GM18867 (cell line): ENCODE data around the gene CRYBG1.

ENCODE experiments used
- ATAC-seq: cut with Tn5 transposase; IDR thresholded peaks from one replicate; pipeline ENCODE4 v1.9.1; 2021; ENCODE audit warnings: mild to moderate bottlenecking, moderate library complexity; ENCODE audit not compliant: unreplicated experiment

The CRYBG1 gene

DNA sequence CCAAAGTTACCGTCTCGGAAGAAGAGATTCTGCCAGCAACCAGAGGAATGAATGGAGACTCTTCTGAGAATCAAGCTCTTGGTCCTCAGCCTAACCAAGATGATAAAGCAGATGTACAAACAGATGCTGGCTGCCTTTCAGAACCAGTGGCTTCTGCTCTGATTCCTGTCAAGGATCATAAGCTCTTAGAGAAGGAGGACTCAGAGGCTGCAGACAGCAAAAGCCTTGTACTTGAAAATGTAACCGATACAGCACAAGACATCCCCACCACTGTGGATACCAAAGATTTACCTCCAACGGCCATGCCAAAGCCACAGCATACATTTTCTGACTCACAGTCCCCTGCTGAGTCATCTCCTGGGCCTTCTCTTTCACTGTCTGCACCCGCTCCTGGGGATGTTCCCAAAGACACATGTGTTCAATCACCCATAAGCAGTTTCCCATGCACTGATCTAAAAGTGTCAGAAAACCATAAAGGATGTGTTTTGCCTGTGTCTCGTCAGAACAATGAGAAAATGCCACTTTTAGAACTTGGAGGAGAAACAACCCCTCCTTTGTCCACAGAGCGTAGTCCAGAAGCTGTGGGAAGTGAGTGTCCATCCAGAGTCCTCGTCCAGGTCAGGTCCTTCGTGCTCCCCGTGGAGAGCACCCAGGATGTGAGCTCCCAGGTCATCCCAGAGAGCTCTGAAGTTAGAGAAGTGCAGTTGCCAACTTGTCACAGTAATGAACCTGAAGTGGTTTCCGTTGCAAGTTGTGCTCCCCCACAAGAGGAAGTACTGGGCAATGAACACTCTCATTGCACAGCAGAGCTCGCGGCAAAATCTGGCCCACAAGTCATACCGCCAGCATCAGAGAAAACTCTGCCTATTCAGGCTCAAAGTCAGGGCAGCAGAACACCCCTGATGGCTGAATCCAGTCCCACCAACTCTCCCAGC, 159.2 kb downstream of the CRYBG1 start:
- ATAC-seq: peak; percentile 47

DNA sequence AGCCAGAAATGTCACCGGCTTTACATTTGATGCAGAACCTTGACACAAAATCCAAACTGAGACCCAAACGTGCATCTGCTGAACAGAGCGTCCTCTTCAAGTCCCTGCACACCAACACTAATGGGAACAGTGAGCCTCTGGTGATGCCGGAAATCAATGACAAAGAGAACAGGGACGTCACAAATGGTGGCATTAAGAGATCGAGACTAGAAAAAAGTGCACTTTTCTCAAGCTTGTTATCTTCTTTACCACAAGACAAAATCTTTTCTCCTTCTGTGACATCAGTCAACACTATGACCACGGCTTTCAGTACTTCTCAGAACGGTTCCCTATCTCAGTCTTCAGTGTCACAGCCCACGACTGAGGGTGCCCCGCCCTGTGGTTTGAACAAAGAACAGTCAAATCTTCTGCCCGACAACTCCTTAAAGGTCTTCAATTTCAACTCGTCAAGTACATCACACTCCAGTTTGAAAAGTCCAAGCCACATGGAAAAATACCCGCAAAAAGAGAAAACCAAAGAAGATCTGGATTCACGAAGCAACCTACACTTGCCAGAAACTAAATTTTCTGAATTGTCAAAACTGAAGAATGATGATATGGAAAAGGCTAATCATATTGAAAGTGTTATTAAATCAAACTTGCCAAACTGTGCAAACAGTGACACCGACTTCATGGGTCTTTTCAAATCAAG, 160.3 kb downstream of the CRYBG1 start:
- ATAC-seq: peak; percentile 68

DNA sequence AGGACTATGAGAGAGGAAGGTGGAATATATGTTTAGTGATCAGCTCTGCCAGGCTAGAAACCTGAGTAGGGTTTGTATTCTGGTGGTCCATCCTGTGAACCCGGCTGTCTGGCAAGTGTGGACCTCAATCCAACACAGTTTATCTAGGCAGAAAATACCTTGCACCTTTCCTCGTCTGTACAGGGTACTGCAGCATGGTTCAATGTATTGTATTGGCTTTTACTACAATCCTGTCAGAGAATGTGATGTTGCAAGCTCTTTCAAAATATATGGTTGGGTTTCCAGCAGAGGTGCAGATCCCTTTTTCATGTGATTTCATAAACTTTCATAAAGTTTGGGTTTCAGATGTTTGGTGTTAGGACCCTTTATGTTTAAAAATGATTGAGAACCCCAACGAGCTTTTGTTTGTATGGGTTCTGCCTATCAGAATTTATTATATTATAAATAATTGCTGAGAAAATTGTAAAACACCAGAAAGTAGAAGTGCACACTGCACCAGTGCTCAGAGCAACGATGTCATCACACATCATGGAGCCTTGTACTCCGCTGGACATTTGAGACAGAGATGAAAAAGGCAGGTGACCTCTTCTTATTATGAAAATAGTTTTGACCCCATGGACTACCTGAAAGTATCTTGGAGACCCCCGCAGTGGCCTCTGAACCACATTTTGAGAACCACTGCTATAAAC, 162.2 kb downstream of the CRYBG1 start:
- ATAC-seq: no peak

DNA sequence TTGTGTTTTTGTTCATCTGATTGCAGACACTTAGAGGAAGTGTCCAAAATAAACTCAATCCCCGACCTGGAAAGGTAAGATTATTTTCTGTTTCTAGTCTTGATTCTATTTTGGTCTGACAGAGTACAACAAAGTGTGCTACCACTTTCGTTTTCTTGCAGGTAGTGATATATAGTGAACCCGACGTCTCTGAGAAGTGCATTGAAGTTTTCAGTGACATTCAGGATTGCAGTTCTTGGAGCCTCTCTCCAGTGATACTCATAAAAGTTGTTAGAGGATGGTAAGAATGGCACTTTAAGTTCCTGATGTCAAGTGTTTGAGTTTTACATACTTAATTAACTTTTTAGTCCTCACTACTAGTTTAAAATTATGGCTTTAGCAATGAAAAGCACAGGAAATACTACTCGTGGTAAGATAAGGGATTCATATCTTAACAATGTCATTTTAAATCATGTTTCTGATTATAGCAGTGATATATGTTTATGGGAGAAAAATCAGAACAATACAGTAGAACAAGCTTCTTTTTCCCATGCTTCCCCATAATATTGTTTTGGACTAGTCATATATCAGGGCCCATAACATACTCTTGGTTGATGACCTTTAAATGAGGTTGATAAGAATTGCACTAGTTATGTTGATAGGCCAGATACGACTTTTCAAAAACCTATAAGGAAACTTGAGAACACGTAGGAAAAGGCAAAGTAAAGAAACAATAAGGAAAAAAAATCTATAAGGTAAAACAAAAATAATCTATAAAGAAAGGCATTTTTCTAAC, 164.8 kb downstream of the CRYBG1 start:
- ATAC-seq: peak; percentile 42

DNA sequence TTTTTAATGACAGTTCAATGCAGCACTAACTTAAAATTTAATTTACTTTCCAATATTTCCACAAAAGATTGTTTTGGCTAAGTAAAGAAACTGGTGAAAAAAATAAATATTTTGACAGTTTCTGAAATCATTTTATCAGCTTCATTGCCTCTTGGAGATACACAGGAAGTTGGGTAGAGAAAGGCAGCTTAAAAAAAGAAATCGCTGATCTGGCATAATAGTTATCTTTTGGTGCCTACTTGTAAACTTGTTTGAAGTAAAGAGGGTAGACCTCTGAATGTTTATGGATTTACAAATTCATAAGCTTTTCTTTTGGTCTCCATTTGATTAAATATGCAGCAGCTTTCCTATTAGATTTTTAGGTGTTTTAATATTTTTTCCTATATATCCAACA, 165.4 kb downstream of the CRYBG1 start:
- no peak for ATAC-seq

DNA sequence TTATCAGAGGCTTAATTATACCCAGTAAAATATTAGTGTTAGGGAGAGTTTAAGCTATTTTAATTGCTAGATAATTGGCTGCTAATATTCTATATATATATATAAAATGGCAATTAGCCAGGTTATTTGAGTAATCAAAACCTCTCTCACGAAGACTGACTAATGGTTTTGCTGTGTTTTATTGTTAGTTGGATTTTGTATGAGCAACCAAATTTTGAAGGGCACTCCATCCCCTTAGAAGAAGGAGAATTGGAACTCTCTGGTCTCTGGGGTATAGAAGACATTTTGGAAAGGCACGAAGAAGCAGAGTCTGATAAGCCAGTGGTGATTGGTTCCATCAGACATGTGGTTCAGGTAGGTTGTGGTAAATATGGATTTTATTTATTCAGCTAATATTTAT, 166.6 kb downstream of the CRYBG1 start:
- no peak for ATAC-seq

DNA sequence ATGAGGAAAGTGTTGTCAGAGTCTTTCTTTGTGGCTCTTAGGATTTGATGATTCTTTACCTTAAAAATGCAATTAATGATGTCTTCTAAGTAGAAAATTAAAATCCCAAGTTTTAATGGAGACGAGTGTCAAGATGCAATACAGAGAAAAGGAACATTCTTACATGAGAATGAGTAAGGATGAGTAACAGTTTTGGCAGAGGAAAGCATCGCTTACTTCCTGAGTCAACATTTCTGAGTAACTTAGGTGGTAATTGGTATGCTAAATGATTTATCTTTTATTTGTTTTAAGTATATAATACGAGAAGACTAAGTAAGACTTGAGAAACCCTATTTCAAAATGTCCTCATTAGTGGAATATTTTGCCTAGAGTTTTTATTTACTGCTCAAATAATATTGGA, 167.5 kb downstream of the CRYBG1 start:
- ATAC-seq: no peak

DNA sequence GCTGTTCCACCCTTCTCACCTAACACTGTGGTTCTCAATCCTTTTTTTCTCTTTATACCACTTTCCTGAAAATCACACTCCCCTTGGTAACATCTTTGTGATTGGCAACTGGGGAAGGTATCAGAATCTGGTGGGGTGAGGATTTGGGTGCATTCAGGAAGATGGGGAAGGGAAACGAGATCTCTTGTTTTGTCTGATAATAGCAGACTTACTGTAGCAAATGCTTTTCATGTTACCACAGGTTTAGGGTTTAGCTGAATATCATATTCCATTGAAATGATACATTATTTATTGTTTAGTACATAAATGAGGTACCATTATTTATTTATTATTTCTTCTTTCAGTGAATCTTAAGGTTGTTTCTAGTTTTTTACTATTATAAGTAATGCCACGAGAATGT, 168.0 kb downstream of the CRYBG1 start:
- no peak for ATAC-seq

DNA sequence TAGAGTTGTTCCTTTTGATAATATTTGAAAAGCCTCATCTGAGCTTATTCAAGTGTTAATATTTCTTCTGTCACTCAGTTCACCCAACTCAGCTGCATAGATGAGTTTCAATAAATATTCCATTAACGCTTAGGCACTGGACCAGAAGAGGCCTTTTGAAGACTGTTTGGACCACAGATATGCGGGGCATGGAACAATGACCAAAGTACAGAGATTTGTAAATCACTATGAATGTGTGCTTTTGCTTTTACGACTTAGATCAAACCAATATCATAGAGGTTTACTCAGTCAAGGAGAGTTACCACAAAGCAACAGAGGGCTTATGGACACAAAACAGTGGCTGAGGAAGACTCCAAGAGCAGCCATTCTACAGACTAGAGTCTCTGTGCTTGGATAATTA, 168.9 kb downstream of the CRYBG1 start:
- no peak for ATAC-seq

DNA sequence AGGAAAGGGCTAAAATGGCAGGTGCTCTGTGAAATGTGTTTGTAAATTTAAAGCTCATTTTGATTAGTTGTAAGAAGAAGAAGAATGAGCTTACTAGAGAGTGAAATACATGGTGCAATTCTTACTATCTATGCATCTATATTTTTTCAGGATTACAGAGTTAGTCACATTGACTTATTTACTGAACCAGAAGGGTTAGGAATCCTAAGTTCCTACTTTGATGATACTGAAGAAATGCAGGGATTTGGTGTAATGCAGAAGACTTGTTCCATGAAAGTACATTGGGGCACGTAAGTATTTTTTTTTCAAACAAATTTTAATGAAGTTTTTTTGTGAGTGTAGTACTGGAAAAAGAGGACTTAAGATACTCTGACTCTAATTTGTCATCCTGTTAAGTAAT, 169.5 kb downstream of the CRYBG1 start:
- ATAC-seq: no peak

DNA sequence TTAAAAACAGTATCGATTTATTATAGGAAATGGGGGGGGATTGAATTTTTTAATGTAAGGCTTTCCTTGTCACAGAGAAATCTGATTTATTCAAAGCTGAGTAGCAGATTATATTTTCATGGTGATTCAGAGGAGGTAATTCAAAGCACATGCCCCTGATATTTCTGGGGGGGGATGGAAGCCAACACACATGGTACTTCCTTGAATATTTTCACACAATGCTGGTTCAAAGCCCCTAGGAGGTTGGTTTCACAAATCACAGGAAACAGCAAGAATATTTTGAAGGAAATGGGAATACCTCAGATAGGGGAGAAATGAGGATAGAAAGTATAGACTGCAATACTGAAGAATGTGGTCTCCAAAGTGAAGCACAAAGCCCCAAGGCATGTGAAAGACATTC, 170.0 kb downstream of the CRYBG1 start:
- ATAC-seq: no peak

DNA sequence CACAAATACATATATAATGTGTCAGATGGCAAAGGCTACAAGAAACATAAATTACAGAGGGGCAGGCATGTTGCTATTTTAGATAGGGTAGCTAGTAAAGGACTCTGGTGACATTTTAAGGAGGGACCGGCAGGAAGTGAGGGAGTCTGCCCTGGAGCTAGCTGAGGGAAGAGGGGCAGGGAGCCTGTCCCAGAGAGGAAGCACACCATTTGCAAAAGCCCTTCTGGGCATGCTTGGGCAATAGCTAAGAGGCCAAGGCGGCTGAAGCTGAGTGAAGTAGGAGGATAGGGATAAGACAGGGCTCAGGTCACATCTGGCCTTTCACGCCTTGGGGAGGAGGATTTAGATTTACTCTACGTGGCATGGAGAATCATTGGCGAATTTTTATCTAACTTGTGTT, 172.5 kb downstream of the CRYBG1 start:
- no peak for ATAC-seq

DNA sequence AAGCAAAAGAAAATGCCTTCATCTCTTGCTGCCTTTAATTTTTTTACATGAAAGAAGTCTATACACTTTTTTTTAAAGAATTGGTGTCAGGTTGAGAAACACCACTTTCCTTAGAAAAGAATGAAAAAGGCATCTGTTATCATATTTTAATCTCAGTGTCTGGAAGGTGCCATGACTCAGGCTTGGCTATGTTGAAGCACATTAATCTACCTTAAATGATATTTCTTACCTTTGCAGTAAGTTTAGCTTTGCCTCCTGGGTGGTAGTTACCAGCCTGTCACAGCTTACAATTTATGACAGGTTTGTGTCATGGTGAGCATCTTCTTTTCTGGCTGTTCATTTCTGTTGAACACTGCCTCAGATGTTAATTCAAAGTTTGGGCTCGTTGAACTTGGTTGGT, 173.5 kb downstream of the CRYBG1 start:
- ATAC-seq: no peak

DNA sequence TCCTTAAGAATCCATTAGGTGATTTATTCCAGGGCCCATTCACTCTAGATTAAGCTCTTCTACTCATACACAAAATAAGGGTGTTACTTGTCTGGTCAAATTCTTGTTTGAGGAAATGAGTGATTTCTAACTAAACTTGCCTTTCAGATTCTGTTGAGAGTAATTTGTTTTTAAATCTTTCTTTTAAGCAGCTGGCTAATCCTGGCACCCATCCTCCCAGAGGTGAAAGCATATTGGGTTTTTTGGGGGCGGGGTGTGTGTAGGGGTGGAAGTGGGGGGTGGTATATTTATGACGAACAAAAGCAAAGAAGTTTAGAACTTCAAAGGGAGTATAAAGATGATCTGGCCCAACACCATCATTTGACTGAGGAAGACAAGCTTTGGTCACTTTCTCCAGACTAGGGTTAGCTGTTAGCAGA, 174.1 kb downstream of the CRYBG1 start:
- ATAC-seq: peak; percentile 45

DNA sequence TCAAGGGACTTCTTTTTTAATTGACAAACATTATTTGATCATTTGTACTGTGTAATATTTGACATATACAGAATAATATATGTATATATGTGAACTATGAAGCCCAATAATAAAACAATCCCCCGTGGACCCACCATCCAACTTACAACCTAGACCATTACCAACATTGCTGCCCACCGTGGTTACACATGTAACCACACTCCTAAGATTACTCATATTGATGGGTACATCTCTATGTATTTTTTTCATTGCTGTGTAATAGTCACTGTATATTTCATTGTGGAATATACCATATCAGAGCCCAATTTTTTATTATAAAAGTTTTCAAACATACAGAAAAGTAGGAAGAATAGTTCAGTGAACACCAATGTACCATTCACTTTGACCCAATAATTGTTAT, 174.5 kb downstream of the CRYBG1 start:
- peak; percentile 18 for ATAC-seq

DNA sequence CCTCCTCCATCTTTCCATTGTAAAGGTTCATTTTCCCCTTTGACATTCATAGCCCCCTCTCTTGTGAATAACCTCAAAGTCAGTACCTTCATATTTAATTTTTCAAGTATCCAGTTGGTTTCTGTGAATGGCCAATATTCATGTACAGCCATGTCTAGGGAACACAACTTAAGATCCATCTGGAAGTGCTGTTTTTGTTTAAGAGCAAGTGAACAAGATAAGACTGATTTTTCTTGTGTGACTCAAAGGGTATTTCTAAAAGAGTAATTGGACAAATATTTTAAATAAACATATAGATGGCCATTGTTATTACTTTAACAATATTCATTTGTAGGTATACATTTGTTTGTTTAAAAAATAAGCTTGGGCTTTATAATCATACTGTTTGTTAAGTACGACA, 175.8 kb downstream of the CRYBG1 start:
- no peak for ATAC-seq

DNA sequence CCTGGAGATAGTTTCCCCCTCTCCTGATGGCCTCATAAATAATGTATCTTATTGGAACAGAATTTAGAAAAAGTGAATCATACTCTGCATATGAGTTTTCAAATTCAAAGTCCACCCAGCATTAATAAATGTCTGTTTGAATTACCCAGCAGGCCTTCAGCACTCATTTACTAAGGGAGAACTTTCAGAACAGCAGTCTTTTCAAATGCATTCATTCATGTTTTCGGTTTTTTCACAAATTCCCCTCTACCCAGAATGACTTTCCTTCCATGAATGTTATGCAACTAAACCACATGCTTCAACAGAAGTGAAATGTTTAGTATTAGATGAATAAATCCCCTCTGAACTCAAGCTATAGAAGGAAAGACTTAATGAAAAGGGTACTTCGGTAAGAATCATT, 176.3 kb downstream of the CRYBG1 start:
- no peak for ATAC-seq

DNA sequence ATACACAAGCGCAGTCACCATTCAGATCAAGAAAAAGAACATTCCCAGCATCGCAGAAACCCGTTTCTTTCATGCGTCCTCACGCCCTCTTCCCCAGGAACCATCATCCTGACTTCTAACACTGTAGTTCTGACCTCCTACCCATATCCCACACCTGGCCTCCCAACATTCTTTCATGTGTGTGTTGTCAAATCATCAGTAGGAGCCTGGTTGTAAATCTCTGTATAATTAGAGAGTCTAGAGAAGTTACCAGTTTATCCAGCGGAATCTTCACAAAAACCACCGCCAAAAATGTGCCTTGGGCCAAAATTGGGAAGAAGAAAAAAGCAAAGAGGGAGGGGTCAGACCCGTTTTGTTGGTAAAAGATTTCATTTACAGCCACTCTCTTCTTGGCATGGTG, 177.1 kb downstream of the CRYBG1 start:
- no peak for ATAC-seq

DNA sequence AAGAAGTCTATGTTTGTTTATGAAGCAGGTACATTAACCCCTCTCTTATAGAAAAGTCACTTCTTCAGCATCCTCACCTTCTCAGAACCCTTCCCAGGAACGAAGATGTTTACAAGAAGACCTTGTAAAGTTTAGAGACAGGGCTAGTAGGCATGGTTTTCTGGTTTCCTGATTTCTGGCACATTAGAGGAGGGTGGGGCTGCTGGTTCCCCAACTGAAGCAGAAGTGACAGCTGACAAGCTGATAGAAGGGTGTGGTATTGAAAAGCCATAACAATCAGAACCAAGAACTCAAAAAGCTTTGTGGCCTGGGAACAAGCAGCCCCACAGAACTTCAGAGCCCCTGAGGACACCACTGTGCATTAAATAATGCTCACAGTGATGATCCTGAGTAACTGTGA, 177.6 kb downstream of the CRYBG1 start:
- no peak for ATAC-seq

DNA sequence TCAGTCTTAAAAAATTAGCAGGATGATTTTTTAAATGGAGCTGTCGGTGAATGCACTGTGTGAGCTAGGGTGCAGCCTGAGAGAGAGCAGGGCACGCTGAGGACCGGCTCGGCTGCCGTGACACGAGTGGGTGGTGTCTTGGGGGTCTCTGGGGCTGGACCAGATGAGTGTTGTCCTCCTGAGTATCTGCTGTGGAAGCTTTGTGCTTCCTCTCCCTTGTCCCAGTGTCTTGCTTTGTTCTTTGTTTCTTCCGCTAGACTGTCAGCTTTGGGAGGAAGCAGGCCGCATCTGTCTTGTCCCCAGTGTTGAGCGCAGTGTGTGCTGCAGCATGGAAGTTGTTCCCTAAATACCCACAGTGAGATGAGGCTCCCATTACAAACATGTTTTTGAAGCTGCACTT, 179.4 kb downstream of the CRYBG1 start:
- ATAC-seq: no peak

DNA sequence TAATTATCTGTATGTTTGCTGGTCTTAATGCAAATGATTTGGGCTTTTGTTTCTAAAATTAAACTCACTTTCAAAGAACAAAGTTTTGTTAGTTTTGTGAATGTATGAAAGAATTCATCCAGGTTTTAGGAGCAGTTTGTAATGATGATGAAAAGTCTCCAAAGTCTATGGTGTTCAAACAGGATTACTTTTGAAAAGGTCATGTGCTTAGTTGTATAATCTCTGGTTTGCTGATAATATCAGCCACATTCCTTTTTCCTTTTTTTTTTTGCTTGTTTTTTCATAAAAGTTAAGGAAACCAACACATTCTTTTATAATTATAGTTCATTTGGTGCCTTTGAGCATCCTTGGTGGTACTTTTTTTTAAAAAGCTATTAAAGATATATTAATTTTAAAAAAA, 179.9 kb downstream of the CRYBG1 start:
- ATAC-seq: no peak
